Fibroblast of skin of scalp (primary cell): ENCODE measurements around the gene SH2D2A.

Source experiments
- DNase-seq: peaks from one replicate; pipeline ENCODE4 v3.0.0-alpha.2; 2013

Gene SH2D2A

DNA sequence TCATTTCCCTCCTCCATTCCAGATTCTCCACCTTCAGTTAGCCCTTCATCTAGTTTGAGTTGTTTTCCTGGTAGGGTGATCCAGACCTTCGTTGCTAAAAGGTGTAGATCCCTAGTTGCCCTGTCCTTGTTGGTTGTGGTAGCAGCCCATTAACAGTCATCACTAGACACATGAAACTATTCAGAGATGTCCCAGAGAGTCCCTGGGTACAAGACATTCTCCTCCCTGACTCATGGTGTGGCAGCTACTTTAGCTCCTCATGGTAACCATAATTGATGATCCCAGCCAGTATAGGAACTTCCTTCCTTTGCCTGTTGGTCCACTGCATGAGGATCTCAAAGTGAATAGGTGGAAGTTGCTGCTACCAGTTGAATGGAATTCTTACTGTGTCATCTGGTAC is 6.0 kb upstream of the SH2D2A start:
- DNase-seq: no peak

DNA sequence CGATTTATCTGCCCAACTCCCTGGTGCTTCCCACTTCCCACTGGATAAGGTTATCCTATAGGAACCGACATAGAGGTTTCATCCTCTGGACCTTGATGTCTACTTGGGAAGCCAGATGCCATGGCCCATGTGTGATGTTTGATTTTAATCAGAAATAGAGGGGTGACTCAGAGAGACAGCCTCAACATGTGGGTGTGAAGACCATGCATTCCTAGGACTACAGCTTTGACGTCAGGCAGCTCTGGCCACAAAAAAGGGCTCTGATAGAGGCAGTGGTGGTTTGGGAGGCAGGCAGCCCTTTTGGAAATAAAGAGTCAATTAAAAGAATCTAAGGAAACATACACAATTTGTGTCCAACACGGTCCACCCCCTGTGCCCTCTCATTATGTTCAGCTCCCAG is 5.2 kb upstream of the SH2D2A start:
- peak; percentile 47 for DNase-seq

- DNase-seq: no peak
Measured at GRCh38 chr1:156815961-156816422, 656 bp downstream of the SH2D2A start.

GRCh38 chr1:156815307-156815826 is 1.3 kb downstream of the SH2D2A start:
- peak; percentile 47 for DNase-seq

- DNase-seq: no peak
Measured at GRCh38 chr1:156814571-156815260, 1.9 kb downstream of the SH2D2A start.

- DNase-seq: peak; percentile 53
Measured at GRCh38 chr1:156813750-156814570, 2.7 kb downstream of the SH2D2A start.

DNA sequence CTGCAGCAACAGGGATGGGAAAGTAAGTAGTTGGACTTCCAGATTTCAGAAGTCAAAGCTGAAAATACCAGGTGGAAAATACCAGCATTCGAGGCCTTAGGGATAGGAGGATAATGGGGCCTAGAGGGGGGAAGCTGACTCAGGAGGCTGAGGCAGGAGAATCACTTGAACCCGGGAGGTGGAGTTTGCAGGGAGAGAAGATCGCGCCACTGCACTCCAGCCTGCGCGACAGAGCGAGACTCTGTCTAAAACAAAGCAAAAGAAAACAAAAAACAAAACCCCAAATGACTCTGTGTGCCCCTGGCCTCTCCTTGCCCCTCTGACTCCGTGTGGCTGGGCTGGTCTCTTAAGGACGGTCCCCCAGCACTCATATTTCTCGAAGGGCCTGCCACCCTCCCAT is 3.4 kb downstream of the SH2D2A start:
- DNase-seq: no peak

DNA sequence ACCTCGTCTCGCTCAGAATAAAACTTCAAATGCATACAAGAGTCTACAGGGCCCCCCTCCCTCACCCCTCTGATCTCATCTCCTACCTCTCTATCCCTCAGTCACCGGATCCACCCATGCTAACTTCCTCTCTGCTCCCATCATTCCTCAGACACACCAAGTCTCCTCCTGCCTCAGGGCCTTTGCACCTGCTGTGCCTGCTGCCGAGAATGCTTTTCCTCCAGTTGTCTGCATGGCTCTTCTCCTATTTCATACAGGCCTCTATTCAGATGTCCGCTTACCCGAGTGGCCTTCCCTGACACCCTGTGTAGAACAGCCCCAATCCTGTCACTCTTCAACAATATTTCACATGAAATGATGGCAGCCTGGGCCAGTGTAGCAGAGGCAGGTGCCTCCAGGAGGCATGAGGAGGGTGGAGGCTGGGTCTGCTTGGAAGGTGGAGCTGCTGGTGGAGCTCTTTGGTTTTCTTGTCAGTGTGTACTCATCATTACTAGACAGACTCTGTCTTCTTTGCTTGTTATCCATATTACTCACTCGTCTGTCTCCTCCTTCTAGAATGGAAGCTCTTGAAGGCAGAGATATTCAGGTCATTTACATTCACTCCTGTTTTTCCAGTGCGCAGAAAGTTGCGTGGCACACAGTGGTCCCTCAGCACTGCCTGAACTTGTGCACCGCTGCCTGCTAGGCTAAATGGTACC is 4.2 kb downstream of the SH2D2A start:
- no peak for DNase-seq

DNA sequence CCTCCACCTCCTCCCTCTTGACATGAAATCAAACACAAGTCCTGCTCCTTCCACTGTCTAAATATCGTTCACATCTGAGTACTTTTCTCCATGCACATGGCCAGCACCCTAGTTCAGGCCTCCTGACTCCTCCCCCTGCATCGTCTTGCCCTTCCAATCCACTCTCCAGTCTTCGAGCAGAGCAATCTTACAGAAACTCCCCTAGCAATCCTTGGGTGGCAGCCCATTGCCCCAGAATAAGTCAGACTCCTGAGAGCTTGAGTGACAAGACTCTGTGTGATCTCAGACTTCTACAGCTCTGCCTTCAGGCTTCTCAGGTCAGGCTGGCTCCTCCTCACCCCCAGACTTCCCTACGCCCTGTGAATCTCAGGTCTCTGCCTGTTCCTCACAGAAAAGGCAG is 5.5 kb downstream of the SH2D2A start:
- no peak for DNase-seq

DNA sequence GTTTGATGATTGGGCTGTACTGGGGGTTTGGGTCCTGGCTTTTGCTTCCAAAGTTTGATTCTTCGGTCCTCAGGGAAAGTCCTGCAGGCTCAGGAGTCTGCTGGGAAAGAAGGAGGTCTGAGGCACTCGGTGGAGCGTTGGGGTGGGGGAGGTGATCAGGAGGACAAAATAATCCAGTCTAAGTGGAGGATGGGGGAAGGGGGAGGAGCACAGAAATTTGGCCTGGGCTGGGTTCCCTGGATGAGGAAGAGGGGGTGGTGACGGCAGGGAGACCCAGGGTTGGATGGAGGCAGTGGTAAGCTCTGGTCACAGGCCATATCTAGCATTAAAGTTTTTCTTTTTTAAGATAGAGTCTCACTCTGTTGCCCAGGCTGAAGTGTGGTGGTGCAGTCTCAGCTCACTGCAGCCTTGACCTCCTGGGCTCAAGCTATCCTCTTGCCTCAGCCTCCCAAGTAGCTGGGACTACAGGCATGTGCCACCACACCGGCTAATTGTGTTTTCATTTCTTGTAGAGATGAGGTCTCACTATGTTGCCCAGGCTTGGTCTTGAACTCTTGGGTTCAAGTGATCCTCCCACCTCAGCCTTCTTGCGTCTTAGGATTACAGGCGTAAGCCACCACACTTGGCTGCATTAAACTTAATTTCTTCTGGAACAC is 6.8 kb downstream of the SH2D2A start:
- DNase-seq: no peak

- no peak for DNase-seq
Measured at GRCh38 chr1:156809281-156809680, 7.4 kb downstream of the SH2D2A start.

- no peak for DNase-seq
Measured at GRCh38 chr1:156808186-156809030, 8.2 kb downstream of the SH2D2A start.

DNA sequence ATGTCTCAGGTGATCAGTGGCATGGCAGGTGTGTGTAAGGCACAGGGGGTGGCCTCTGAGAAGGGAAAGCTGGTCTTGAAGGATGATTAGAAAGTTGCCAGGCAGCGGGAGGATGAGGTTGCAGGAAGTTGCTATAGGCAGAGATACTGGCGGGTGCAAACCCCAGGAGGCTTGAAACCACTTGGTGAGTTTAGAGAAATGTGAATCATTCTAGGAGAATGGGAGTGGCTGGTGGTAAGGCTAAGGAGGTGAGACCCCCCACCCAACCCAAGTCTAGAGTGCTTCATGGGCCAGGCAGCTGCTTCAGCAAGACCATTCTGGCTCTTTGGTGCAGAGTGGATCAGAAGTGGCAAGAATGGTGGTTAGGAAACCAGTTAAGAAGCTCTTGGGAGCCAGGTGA is 9.0 kb downstream of the SH2D2A start:
- DNase-seq: no peak

- no peak for DNase-seq
Measured at GRCh38 chr1:156806512-156807440, 9.9 kb downstream of the SH2D2A start.

- DNase-seq: peak; percentile 69
Measured at GRCh38 chr1:156805766-156806511, 10.7 kb downstream of the SH2D2A start.

- no peak for DNase-seq
Measured at GRCh38 chr1:156804572-156805243, 11.9 kb downstream of the SH2D2A start.

DNA sequence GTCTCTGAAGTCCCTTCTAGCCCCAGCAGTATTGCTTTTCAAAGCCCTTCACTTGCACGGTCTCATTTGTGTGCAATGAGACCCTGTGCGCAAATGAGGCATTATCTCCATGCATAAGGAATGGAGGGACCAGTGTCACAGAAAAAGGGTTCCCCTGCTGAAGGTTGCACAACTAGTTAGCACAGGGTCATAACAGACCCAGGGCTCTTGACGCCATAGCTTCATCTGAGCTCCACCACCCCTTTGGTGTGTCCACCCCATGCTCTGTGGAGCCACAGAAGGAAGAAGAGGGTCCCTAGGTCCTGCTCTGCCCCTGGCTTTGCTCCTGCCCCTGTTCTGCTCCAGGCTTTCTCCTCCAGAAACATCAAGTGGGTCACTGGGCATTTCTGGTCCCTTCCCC is 12.6 kb downstream of the SH2D2A start:
- no peak for DNase-seq

- DNase-seq: no peak
Measured at GRCh38 chr1:156803086-156803851, 13.4 kb downstream of the SH2D2A start.
